Osteocyte (in vitro differentiated cells): ENCODE measurements around the gene DEPDC7. TPM values are rescaled to one million over a fixed set of nuclear protein-coding genes. Genes with fewer than 3 reads are reported as not detected.

Experiments used
- DNase-seq: peaks from one replicate; pipeline ENCODE4 v3.0.0; 2021; ENCODE audit warnings: mixed read lengths; ENCODE audit not compliant: unreplicated experiment; ENCODE audit errors: extremely low spot score
- H3K27ac Mint-ChIP-seq: one replicate; pipeline ENCODE4 v1.8.0; 2021; ENCODE audit warnings: mild to moderate bottlenecking, mixed read lengths; ENCODE audit not compliant: unreplicated experiment
- H3K27me3 Mint-ChIP-seq: one replicate; pipeline ENCODE4 v1.8.0; 2021; ENCODE audit warnings: mixed read lengths; ENCODE audit not compliant: unreplicated experiment
- H3K36me3 Mint-ChIP-seq: one replicate; pipeline ENCODE4 v1.8.0; 2021; ENCODE audit warnings: mixed read lengths; ENCODE audit not compliant: unreplicated experiment
- H3K4me1 Mint-ChIP-seq: one replicate; pipeline ENCODE4 v1.8.0; 2021; ENCODE audit warnings: mixed read lengths; ENCODE audit not compliant: unreplicated experiment
- H3K4me3 Mint-ChIP-seq: one replicate; pipeline ENCODE4 v1.8.0; 2021; ENCODE audit warnings: mild to moderate bottlenecking, moderate library complexity, mixed read lengths; ENCODE audit not compliant: unreplicated experiment
- H3K9me3 Mint-ChIP-seq: one replicate; pipeline ENCODE4 v1.8.0; 2021; ENCODE audit warnings: mixed read lengths; ENCODE audit not compliant: unreplicated experiment
- CTCF ChIP-seq: fragments of 200-600 bp; sonication (generic); IDR thresholded peaks from 2 replicates; pipeline ENCODE4 v1.5.0; 2021; ENCODE audit warnings: antibody characterized with exemption, mild to moderate bottlenecking, moderate library complexity
- total RNA-seq: library from RNA; stranded (reverse); gene quantifications from 2 replicates; pipeline ENCODE4 v1.2.1, GENCODE V29; 2021

DEPDC7 gene
- total RNA-seq, 1 donor from 2014 or later, result 2.9 TPM

- no peak overlapping the region for H3K4me3 Mint-ChIP-seq
- no peak overlapping the region for H3K27ac Mint-ChIP-seq
- no peaks in the 10 kb centered on the region for H3K36me3 Mint-ChIP-seq
- H3K27me3 Mint-ChIP-seq, result no peaks in the 10 kb centered on the region
- no peak for DNase-seq
- H3K4me1 Mint-ChIP-seq, result peaks cover 11% of the 10 kb centered on the region
- no peak for TF ChIP-seq CTCF
- no peaks in the 10 kb centered on the region for H3K9me3 Mint-ChIP-seq
These were observed 3.2 kb downstream of the DEPDC7 start for GRCh38 chr11:33018840-33019239.

GRCh38 chr11:33021501-33021900 lies 5.8 kb downstream of the DEPDC7 start:
- Mint-ChIP-seq H3K4me3 (no peak overlapping the region), H3K4me1 (peaks cover 7% of the 10 kb centered on the region), H3K9me3 (no peaks in the 10 kb centered on the region), H3K36me3 (peaks cover 2% of the 10 kb centered on the region), H3K27ac (no peak overlapping the region), H3K27me3 (no peaks in the 10 kb centered on the region)
- no peak for TF ChIP-seq CTCF
- no peak for DNase-seq

- Mint-ChIP-seq H3K4me3 (no peak overlapping the region), H3K9me3 (no peaks in the 10 kb centered on the region), H3K4me1 (peaks cover 3% of the 10 kb centered on the region), H3K27ac (no peak overlapping the region), H3K36me3 (peaks cover 2% of the 10 kb centered on the region), H3K27me3 (no peaks in the 10 kb centered on the region)
- no peak for TF ChIP-seq CTCF
- no peak for DNase-seq
These were observed 6.3 kb downstream of the DEPDC7 start for GRCh38 chr11:33021937-33022336.

GRCh38 chr11:33025339-33025722 lies 9.7 kb downstream of the DEPDC7 start:
- Mint-ChIP-seq H3K27me3 (no peaks in the 10 kb centered on the region), H3K9me3 (no peaks in the 10 kb centered on the region), H3K4me3 (no peak overlapping the region), H3K36me3 (peaks cover 2% of the 10 kb centered on the region), H3K27ac (no peak overlapping the region), H3K4me1 (no peaks in the 10 kb centered on the region)
- TF ChIP-seq CTCF, result no peak
- no peak for DNase-seq

GRCh38 chr11:33027233-33027632 lies 11.6 kb downstream of the DEPDC7 start:
- H3K36me3 Mint-ChIP-seq, result peaks cover 6% of the 10 kb centered on the region
- no peak for DNase-seq
- no peaks in the 10 kb centered on the region for H3K4me1 Mint-ChIP-seq
- no peaks in the 10 kb centered on the region for H3K9me3 Mint-ChIP-seq
- no peak overlapping the region for H3K4me3 Mint-ChIP-seq
- no peak overlapping the region for H3K27ac Mint-ChIP-seq
- TF ChIP-seq CTCF, result no peak
- no peaks in the 10 kb centered on the region for H3K27me3 Mint-ChIP-seq
